AG20443 (cell line): ENCODE data around the gene DMAP1.
A peak's percentile ranks its signal among the peaks of the same experiment; 100 is the strongest.
"Not testable (repeated sequence)": the region's sequence is repeated elsewhere in the genome, so short reads cannot be mapped to it uniquely, and the experiment has no call there.

Experiments used
- DNase-seq: peaks from one replicate; pipeline ENCODE4 v3.0.0; 2012; ENCODE audit warnings: low spot score, mixed read lengths

The DMAP1 gene

GRCh38 chr1:44213222-44214112 is at the start of gene DMAP1:
DMAP1 (plus strand) TSS chr1:44213471; CDS start chr1:44213754, 283 bp downstream.
- peak; percentile 95 for DNase-seq

GRCh38 chr1:44168520-44169098 is 44.7 kb upstream of the DMAP1 start:
- no peak for DNase-seq

- peak; percentile 50 for DNase-seq
Observed at GRCh38 chr1:44170281-44170823, 42.9 kb upstream of the DMAP1 start.

- no peak for DNase-seq
Observed at GRCh38 chr1:44174630-44175029, 38.6 kb upstream of the DMAP1 start.

- no peak for DNase-seq
Observed at GRCh38 chr1:44200336-44200735, 12.9 kb upstream of the DMAP1 start.

- DNase-seq = not testable (repeated sequence)
Observed at GRCh38 chr1:44206545-44206944, 6.7 kb upstream of the DMAP1 start.

- no peak for DNase-seq
Observed at GRCh38 chr1:44208226-44208625, 5.0 kb upstream of the DMAP1 start.

- DNase-seq = no peak
Observed at GRCh38 chr1:44210595-44210994, 2.7 kb upstream of the DMAP1 start.

GRCh38 chr1:44212355-44213221 is 683 bp upstream of the DMAP1 start:
- no peak for DNase-seq

- DNase-seq = peak; percentile 80
Observed at GRCh38 chr1:44217809-44218410, 4.6 kb downstream of the DMAP1 start.

- DNase-seq = no peak
Observed at GRCh38 chr1:44218503-44219300, 5.4 kb downstream of the DMAP1 start.

- no peak for DNase-seq
Observed at GRCh38 chr1:44219301-44219626, 6.0 kb downstream of the DMAP1 start.

- DNase-seq = peak; percentile 43
Observed at GRCh38 chr1:44220001-44220751, 6.9 kb downstream of the DMAP1 start.

- no peak for DNase-seq
Observed at GRCh38 chr1:44220755-44221154, 7.5 kb downstream of the DMAP1 start.

- no peak for DNase-seq
Observed at GRCh38 chr1:44221769-44222168, 8.5 kb downstream of the DMAP1 start.

GRCh38 chr1:44222397-44223186 is 9.3 kb downstream of the DMAP1 start:
- no peak for DNase-seq

GRCh38 chr1:44223187-44223610 is 9.9 kb downstream of the DMAP1 start:
- no peak for DNase-seq

GRCh38 chr1:44225761-44226160 is 12.5 kb downstream of the DMAP1 start:
- no peak for DNase-seq

- DNase-seq = peak; percentile 43
Observed at GRCh38 chr1:44227211-44227610, 13.9 kb downstream of the DMAP1 start.
